ENCODE results near the gene CD101.

DNA sequence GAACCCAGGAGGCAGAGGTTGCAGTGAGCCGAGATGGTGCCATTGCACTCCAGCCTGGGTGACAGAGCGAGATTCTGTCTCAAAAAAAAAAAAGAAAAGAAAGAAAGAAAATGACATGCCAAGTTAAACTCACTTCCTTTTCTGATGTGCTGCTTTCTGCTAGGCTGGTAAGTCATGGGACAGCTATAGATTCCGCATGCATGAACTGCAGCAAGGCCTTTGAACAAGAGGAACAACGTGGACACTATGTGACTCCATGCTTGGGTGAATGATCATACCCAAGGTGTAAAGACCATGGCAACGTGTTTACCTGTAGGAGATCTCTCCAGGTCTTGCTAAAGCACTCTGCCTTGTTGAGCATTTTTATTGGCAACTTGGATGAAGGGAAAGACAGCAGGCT lies 48.3 kb downstream of the CD101 start:
- TF ChIP-seq, protein P1, sequence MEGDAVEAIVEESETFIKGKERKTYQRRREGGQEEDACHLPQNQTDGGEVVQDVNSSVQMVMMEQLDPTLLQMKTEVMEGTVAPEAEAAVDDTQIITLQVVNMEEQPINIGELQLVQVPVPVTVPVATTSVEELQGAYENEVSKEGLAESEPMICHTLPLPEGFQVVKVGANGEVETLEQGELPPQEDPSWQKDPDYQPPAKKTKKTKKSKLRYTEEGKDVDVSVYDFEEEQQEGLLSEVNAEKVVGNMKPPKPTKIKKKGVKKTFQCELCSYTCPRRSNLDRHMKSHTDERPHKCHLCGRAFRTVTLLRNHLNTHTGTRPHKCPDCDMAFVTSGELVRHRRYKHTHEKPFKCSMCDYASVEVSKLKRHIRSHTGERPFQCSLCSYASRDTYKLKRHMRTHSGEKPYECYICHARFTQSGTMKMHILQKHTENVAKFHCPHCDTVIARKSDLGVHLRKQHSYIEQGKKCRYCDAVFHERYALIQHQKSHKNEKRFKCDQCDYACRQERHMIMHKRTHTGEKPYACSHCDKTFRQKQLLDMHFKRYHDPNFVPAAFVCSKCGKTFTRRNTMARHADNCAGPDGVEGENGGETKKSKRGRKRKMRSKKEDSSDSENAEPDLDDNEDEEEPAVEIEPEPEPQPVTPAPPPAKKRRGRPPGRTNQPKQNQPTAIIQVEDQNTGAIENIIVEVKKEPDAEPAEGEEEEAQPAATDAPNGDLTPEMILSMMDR (conservative IDR thresholded peaks at IDR 0.05 in 1 of 2, IDR thresholded peaks at IDR 0.05 in 1 of 2; ENCODE audit: extremely low read depth in 1 of 2, insufficient read depth in 1 of 2, low read depth in 1 of 2, low read length in 2 of 2), result no peak
- TF ChIP-seq EZH2 (IDR thresholded peaks at IDR 0.05; ENCODE audit: borderline replicate concordance, low read length), result no peak
